ENCODE measurements around the gene IER5L.

The IER5L gene

DNA sequence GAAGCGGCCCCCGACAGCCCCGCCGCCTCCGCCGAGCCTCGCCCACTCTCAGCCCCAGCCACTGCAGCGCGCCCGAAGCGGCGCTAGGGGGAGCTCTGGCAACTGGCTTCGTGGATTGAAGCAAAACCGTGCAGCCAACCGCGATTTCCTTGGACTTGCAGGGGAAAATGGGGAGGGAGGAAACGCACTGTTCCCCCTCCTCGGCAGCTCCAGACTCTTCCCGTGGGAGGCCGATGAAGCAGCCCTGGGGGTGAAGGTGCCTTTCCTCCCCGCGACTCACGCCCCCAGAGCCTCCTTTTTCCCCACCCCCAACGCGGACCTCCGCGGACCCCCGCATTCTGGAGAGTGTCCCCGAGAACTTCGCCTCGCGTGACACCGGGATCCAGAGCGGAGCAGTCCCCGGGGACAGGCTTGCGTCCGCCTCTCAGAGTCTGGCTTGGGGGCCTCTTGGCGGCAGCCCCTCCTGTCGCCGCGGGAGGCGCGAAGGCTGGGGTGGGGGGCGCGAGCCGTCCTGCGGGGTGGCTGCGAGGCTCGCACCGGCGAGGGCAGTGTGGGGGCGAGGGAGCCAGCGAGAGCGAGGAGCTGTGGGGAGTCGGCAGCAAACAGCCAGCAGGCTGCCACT is 3.8 kb downstream of the IER5L start:
- TF ChIP-seq, protein P1, sequence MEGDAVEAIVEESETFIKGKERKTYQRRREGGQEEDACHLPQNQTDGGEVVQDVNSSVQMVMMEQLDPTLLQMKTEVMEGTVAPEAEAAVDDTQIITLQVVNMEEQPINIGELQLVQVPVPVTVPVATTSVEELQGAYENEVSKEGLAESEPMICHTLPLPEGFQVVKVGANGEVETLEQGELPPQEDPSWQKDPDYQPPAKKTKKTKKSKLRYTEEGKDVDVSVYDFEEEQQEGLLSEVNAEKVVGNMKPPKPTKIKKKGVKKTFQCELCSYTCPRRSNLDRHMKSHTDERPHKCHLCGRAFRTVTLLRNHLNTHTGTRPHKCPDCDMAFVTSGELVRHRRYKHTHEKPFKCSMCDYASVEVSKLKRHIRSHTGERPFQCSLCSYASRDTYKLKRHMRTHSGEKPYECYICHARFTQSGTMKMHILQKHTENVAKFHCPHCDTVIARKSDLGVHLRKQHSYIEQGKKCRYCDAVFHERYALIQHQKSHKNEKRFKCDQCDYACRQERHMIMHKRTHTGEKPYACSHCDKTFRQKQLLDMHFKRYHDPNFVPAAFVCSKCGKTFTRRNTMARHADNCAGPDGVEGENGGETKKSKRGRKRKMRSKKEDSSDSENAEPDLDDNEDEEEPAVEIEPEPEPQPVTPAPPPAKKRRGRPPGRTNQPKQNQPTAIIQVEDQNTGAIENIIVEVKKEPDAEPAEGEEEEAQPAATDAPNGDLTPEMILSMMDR (IDR thresholded peaks at IDR 0.05; ENCODE audit: low read depth, low read length): peak; percentile 93
- peak; percentile 45; the same call in 1 of the 2 replicates for TF ChIP-seq MYC (IDR thresholded peaks at IDR 0.05; ENCODE audit: low read depth, low read length)
- TF ChIP-seq, protein P2, sequence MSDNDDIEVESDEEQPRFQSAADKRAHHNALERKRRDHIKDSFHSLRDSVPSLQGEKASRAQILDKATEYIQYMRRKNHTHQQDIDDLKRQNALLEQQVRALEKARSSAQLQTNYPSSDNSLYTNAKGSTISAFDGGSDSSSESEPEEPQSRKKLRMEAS (IDR thresholded peaks at IDR 0.05; ENCODE audit: low read depth, low read length): no peak
- no peak for TF ChIP-seq POLR2A (IDR thresholded peaks at IDR 0.05; ENCODE audit: extremely low read depth, insufficient read length)
- peak; percentile 84 for DNase-seq (ENCODE audit: low read depth)
- peak overlapping the region; percentile 32 for H3K4me3 ChIP-seq (ENCODE audit: low read depth, low read length)

DNA sequence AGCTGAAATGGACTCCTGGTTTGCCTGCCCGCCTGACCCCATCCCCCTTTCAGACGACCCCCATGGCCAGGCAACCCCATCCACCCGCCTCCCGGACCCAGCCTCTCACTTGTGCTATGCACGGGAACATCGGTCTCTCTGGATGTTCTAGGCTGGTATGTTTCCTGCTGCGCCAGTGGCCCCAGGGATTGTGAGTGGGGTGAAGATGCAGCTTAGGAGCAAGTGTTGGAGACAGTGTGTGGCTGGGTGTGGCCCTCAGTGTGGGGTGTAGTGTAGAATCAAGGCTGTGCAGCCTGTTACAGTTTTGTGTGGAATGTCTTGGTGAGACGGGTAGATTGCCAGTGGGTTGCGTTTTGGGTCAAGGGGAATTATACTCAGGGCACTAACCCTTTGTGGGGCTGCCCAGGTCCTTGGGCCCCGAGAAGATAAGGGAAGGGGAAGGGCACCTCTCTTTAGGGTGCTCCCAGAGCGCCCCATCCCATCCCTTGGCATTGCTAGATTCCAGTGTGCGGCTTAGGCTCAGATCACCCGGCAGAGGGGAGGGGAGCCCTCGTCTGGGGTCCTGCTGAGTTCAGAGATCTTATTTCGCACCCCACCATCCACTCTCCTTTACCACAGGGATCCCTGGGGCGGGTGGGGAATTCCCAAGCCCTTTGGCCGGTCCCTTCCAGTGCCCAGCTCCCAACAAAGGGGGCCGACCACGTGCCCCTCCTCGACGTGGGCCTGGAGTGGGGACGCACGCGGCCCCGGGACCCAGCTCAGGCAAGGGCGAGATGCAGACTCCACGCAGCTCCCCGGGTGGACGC is 4.6 kb downstream of the IER5L start:
- no peak overlapping the region for H3K4me3 ChIP-seq (ENCODE audit: low read depth, low read length)
- TF ChIP-seq POLR2A (IDR thresholded peaks at IDR 0.05; ENCODE audit: extremely low read depth, insufficient read length) (no peak), MYC (IDR thresholded peaks at IDR 0.05; ENCODE audit: low read depth, low read length) (no peak)
- TF ChIP-seq, protein P1 (IDR thresholded peaks at IDR 0.05; ENCODE audit: low read depth, low read length): no peak
- TF ChIP-seq, protein P2 (IDR thresholded peaks at IDR 0.05; ENCODE audit: low read depth, low read length): no peak
- no peak for DNase-seq (ENCODE audit: low read depth)

DNA sequence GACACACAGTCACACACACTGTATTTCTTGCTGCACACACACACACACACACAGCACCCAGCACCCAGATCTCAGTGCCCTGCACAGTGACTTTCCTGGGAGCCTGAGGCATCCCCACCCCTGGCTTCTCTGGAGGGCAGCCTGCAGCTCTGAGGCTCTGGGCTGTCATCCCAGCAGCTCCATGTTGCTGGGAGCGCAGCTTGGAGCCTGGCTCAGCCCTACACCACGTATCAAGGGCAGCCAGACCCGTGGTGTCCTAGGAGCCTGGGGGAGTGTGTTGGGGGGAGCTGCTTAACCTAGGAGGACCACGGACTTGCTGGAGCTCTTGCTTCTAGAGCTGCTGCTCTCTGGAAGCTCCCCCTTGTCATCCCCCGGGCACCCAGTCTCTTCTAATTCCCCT is 5.2 kb downstream of the IER5L start:
- H3K4me3 ChIP-seq (ENCODE audit: low read depth, low read length): no peak overlapping the region
- TF ChIP-seq MYC (IDR thresholded peaks at IDR 0.05; ENCODE audit: low read depth, low read length) (no peak), POLR2A (IDR thresholded peaks at IDR 0.05; ENCODE audit: extremely low read depth, insufficient read length) (no peak)
- TF ChIP-seq, protein P1 (IDR thresholded peaks at IDR 0.05; ENCODE audit: low read depth, low read length): no peak
- TF ChIP-seq, protein P2 (IDR thresholded peaks at IDR 0.05; ENCODE audit: low read depth, low read length): no peak
- DNase-seq (ENCODE audit: low read depth): no peak

DNA sequence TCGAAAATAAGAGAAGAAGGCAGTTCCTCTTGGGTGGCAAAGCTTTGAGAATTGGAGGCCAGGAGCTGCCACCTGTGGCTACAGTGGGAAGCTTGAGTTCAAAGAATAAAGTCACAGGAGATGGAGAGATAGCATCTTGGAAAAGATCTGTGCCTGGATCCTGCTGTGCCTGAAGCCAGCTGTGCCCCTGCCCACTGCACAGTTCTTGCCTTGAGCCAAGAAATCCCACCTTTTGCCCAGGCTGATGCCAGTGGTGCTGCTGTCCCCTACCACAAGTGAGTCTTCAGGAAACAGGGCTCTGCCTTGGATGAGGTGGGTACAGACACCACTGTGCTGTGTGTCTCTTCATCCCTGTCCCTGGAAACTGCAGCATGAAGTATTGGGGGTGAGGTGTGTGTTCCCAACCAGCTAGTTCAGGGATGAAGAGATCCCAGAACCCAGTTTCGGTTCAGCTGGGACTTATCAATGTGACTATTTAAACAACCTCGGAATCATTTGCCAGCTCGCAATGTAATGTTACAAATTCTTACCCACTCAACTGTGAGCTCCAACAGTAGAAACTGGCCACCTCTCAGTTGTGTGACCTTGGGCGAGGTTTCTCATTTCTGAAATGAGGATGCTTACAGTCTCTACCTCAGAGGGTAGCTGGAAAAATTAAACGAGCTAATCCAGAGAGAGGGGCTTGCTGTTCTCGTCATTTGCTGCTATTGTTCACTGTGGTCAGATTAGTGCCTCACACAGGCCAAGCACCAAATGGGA is 5.9 kb downstream of the IER5L start:
- no peak overlapping the region for H3K4me3 ChIP-seq (ENCODE audit: low read depth, low read length)
- no peak for DNase-seq (ENCODE audit: low read depth)
- TF ChIP-seq POLR2A (IDR thresholded peaks at IDR 0.05; ENCODE audit: extremely low read depth, insufficient read length): no peak
- TF ChIP-seq, protein P1 (IDR thresholded peaks at IDR 0.05; ENCODE audit: low read depth, low read length): no peak
- TF ChIP-seq, protein P2 (IDR thresholded peaks at IDR 0.05; ENCODE audit: low read depth, low read length): no peak
- TF ChIP-seq MYC (IDR thresholded peaks at IDR 0.05; ENCODE audit: low read depth, low read length): no peak

DNA sequence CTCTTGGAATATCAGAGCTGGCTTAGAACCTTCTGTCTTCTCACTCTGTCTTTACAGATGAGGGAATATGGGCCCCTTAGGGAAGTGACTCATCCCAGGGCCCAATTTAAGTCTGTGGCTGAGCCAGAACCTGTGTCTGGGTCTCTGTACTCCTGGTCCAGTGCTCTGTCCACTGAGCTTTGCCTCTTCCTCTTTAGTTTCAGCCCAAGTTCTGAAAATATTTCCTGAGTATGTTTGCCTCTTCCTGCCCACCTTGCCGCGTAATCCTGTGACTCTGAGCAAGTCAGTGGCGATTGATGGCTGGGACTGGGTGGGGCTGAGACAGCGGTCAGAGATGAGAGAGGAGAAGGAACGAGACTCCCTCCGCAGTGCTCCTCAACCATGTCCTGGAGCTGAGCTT is 7.8 kb downstream of the IER5L start:
- DNase-seq (ENCODE audit: low read depth): peak; percentile 29
- no peak overlapping the region for H3K4me3 ChIP-seq (ENCODE audit: low read depth, low read length)
- TF ChIP-seq, protein P1 (IDR thresholded peaks at IDR 0.05; ENCODE audit: low read depth, low read length): no peak
- TF ChIP-seq POLR2A (IDR thresholded peaks at IDR 0.05; ENCODE audit: extremely low read depth, insufficient read length) (no peak), MYC (IDR thresholded peaks at IDR 0.05; ENCODE audit: low read depth, low read length) (no peak)
- TF ChIP-seq, protein P2 (IDR thresholded peaks at IDR 0.05; ENCODE audit: low read depth, low read length): no peak
